K562 (cell line): ENCODE measurements around the gene CCDC137. TPM values are rescaled to one million over a fixed set of nuclear protein-coding genes. Genes with fewer than 3 reads are reported as not detected.

ENCODE experiments used
- BHLHE40 ChIP-seq: IDR thresholded peaks from 2 replicates; pipeline ENCODE4 v1.6.1; 2011; ENCODE audit warnings: low read length, improper control_type of control experiment
- CCAR2 ChIP-seq: fragments of 200-400 bp; formaldehyde crosslinking; IDR thresholded peaks from 2 replicates; pipeline ENCODE4 v1.6.1; 2017; ENCODE audit warnings: mild to moderate bottlenecking, low read depth, low read length
- CEBPG ChIP-seq, 3 experiments: fragments of 200-800 bp in 1 of 3; sonication (Bioruptor generic) in 1 of 3; sonication (generic) in 1 of 3; formaldehyde crosslinking in 1 of 3; IDR thresholded peaks in 2 of 3; conservative IDR thresholded peaks in 1 of 3; 2 replicates each; pipeline versions ENCODE4 v1.6.1 to v1.8.0; 2016 to 2022; ENCODE audit warnings: missing compliant biosample characterization in 2 of 3, missing genetic modification characterization in 2 of 3, mild to moderate bottlenecking in 1 of 3, missing genetic modification reagents in 1 of 3
- DPF2 ChIP-seq: fragments of 450-650 bp; IDR thresholded peaks from 2 replicates; pipeline ENCODE4 v1.6.1; 2016
- ESRRA ChIP-seq: fragments of 450-650 bp; IDR thresholded peaks from 2 replicates; pipeline ENCODE4 v1.6.1; 2014; ENCODE audit warnings: low read depth, mild to moderate bottlenecking, moderate library complexity, borderline replicate concordance
- ETV6 ChIP-seq, 3 experiments: fragments of 150-350 bp in 1 of 3; sonication (generic) in 1 of 3; formaldehyde crosslinking in 1 of 3; IDR thresholded peaks; 2 replicates each; pipeline versions ENCODE4 v1.6.1 to v1.8.0; 2014 to 2022; ENCODE audit warnings: borderline replicate concordance in 2 of 3, low read depth in 2 of 3, antibody characterized with exemption in 1 of 3, low read length in 1 of 3, mild to moderate bottlenecking in 1 of 3, missing genetic modification reagents in 1 of 3
- FOXP4 ChIP-seq: sonication (generic); formaldehyde crosslinking; IDR thresholded peaks from 2 replicates; pipeline ENCODE4 v1.8.0; 2022; ENCODE audit warnings: mild to moderate bottlenecking, missing genetic modification reagents, borderline replicate concordance
- L3MBTL2 ChIP-seq: fragments of 450-650 bp; IDR thresholded peaks from 2 replicates; pipeline ENCODE4 v1.6.1; 2016; ENCODE audit warnings: mild to moderate bottlenecking, moderate library complexity
- NFE2L1 ChIP-seq: fragments of 450-650 bp; IDR thresholded peaks from 2 replicates; pipeline ENCODE4 v1.6.1; 2016; ENCODE audit warnings: missing genetic modification characterization, low read depth, mild to moderate bottlenecking, missing compliant biosample characterization, moderate library complexity, borderline replicate concordance
- NFRKB ChIP-seq: fragments of 450-650 bp; IDR thresholded peaks from 2 replicates; pipeline ENCODE4 v1.6.1; 2016; ENCODE audit warnings: low read depth
- OTX1 ChIP-seq: fragments of 450-650 bp; formaldehyde crosslinking; IDR thresholded peaks from 2 replicates; pipeline ENCODE4 v1.4.0; 2022; ENCODE audit warnings: mild to moderate bottlenecking
- PML ChIP-seq: IDR thresholded peaks from 2 replicates; pipeline ENCODE4 v1.6.1; 2012; ENCODE audit warnings: low read length, inconsistent platforms
- RAD51 ChIP-seq: fragments of 450-650 bp; IDR thresholded peaks from 2 replicates; pipeline ENCODE4 v1.7.1; 2016; ENCODE audit warnings: low read depth, mild to moderate bottlenecking, borderline replicate concordance
- RB1 ChIP-seq: fragments of 450-650 bp; IDR thresholded peaks from 2 replicates; pipeline ENCODE4 v1.6.1; 2017; ENCODE audit warnings: low read depth, mild to moderate bottlenecking
- RFX5 ChIP-seq: IDR thresholded peaks from 2 replicates; pipeline ENCODE4 v1.6.1; 2011; ENCODE audit warnings: low read depth, mild to moderate bottlenecking, improper control_type of control experiment, low read length
- RNF2 ChIP-seq: sonication (generic); IDR thresholded peaks from 2 replicates; pipeline ENCODE4 v1.6.1; 2016
- SRF ChIP-seq, 2 experiments: fragments of 250-450, 450-650 bp in 1 of 2; sonication (Bioruptor Pico) in 1 of 2; sonication (generic) in 1 of 2; formaldehyde crosslinking; IDR thresholded peaks; 2 replicates each; pipeline versions ENCODE4 v1.5.0 to v1.5.1; 2020 to 2022; ENCODE audit warnings: mild to moderate bottlenecking in 1 of 2, missing genetic modification reagents in 1 of 2
- STAG1 ChIP-seq: sonication (generic); formaldehyde crosslinking; IDR thresholded peaks from 2 replicates; pipeline ENCODE4 v1.5.0; 2020; ENCODE audit warnings: missing genetic modification reagents, borderline replicate concordance
- TFAP4 ChIP-seq: sonication (generic); formaldehyde crosslinking; IDR thresholded peaks from 2 replicates; pipeline ENCODE4 v1.8.0; 2022; ENCODE audit warnings: missing genetic modification reagents, mild to moderate bottlenecking, moderate library complexity, borderline replicate concordance
- ZBTB7A ChIP-seq: IDR thresholded peaks from 2 replicates; pipeline ENCODE4 v1.6.1; 2011; ENCODE audit warnings: low read depth, mild to moderate bottlenecking, low read length, moderate library complexity, borderline replicate concordance; ENCODE audit not compliant: control insufficient read depth
- ZNF121 ChIP-seq: sonication (generic); formaldehyde crosslinking; conservative IDR thresholded peaks from 2 replicates; pipeline ENCODE4 v1.8.0; 2022; ENCODE audit warnings: missing genetic modification reagents
- ZNF232 ChIP-seq: sonication (generic); formaldehyde crosslinking; IDR thresholded peaks from 2 replicates; pipeline ENCODE4 v1.8.0; 2022; ENCODE audit warnings: mild to moderate bottlenecking, missing genetic modification reagents
- ZNF644 ChIP-seq: fragments of 200-800 bp; sonication (Bioruptor generic); IDR thresholded peaks from 2 replicates; pipeline ENCODE4 v1.6.1; 2016; ENCODE audit warnings: low read depth, missing genetic modification characterization, missing compliant biosample characterization
- ZNF740 ChIP-seq, 3 experiments: fragments of 200-800 bp in 1 of 3; sonication (Bioruptor generic) in 1 of 3; sonication (generic) in 1 of 3; formaldehyde crosslinking in 1 of 3; IDR thresholded peaks; 2 replicates each; pipeline versions ENCODE4 v1.6.1 to v1.8.0; 2016 to 2022; ENCODE audit warnings: mild to moderate bottlenecking in 2 of 3, missing compliant biosample characterization in 2 of 3, missing genetic modification characterization in 2 of 3, missing genetic modification reagents in 1 of 3
- polyA plus RNA-seq, 8 experiments: library from polyadenylated mRNA; depleted of rRNA in 4 of 8; stranded (reverse) in 5 of 8; unstranded in 3 of 8; fragments of >200 nt; fragmentation: Nextera tagmentation in 2 of 8; fragmentation: Illumina TruSeq in 1 of 8; extraction: Ambion mirVana in 2 of 8; extraction: Trizol in 1 of 8; gene quantifications; 2 replicates each; pipeline versions ENCODE4 v1.2.1 to v1.2.3, GENCODE V29; 2011 to 2014; ENCODE audit warnings: inconsistent platforms in 1 of 8, missing spikeins in 1 of 8
- total RNA-seq, 7 experiments: library from RNA; depleted of rRNA in 6 of 7; stranded (reverse); fragments of >200 nt in 6 of 7; fragmentation: Illumina TruSeq in 2 of 7; extraction: Trizol in 2 of 7; gene quantifications; 2 replicates each; pipeline versions ENCODE4 v1.2.1 to v1.2.3, GENCODE V29; 2011 to 2021; ENCODE audit warnings: low replicate concordance in 1 of 7

CCDC137 gene
- total and polyA plus RNA-seq, 9 of the 15 experiments (the other 6 are each of a cell fraction or from before 2014, with no cell fraction given): 2.3 to 68.1 (median 38.3) TPM

GRCh38 chr17:81684442-81684911, 17.9 kb downstream of the CCDC137 start (continued):
- no peak for TF ChIP-seq CEBPG (CRISPR knock-in tag; IDR thresholded peaks at IDR 0.05)
- no peak for TF ChIP-seq CEBPG (tag; conservative IDR thresholded peaks at IDR 0.05 in 1 of 2, IDR thresholded peaks at IDR 0.05 in 1 of 2)
- TF ChIP-seq ZBTB7A: no peak
- TF ChIP-seq RFX5: no peak
- 0 out of 2 replicates have a peak, but pooled peaks have one; percentile 8 for TF ChIP-seq RAD51
- no peak for TF ChIP-seq CCAR2
- peak; percentile 63; the same call in 1 of the 2 replicates for TF ChIP-seq ZNF232 (CRISPR knock-in tag)
- TF ChIP-seq ZNF121 (CRISPR knock-in tag): no peak
- no peak for TF ChIP-seq STAG1 (CRISPR knock-in tag)
- 0 out of 2 replicates have a peak, but pooled peaks have one; percentile 22 for TF ChIP-seq ZNF740 (CRISPR knock-in tag; IDR thresholded peaks at IDR 0.05)
- no peak for TF ChIP-seq ZNF740 (tag; IDR thresholded peaks at IDR 0.05)
- TF ChIP-seq BHLHE40: peak; percentile 85
- TF ChIP-seq NFE2L1 (tag): no peak
- no peak for TF ChIP-seq OTX1
- TF ChIP-seq TFAP4 (CRISPR knock-in tag): peak; percentile 41; the same call in 1 of the 2 replicates
- no peak for TF ChIP-seq SRF (CRISPR knock-in tag; IDR thresholded peaks at IDR 0.05)
- no peak for TF ChIP-seq PML
- TF ChIP-seq L3MBTL2: peak; percentile 95
- TF ChIP-seq NFRKB: 0 out of 2 replicates have a peak, but pooled peaks have one; percentile 55
- peak; percentile 60; the same call in 1 of the 2 replicates for TF ChIP-seq RNF2
- no peak for TF ChIP-seq RB1
- TF ChIP-seq ETV6 (IDR thresholded peaks at IDR 0.05; ENCODE audit: borderline replicate concordance in 1 of 2, low read depth in 2 of 2, low read length in 1 of 2): no peak
- TF ChIP-seq ETV6 (CRISPR knock-in tag; IDR thresholded peaks at IDR 0.05; ENCODE audit: borderline replicate concordance): peak; percentile 56; the same call in 1 of the 2 replicates
- no peak for TF ChIP-seq ZNF644 (tag)
- TF ChIP-seq FOXP4 (CRISPR knock-in tag): peak; percentile 64; the same call in 1 of the 2 replicates
- TF ChIP-seq ESRRA: no peak
- TF ChIP-seq DPF2: peak; percentile 47; the same call in 1 of the 2 replicates
